ENCODE measurements around the gene DNAJC16.
A peak's percentile ranks its signal among the peaks of the same experiment; 100 is the strongest.

The DNAJC16 gene

GRCh38 chr1:15609631-15610030 is 83.0 kb downstream of the DNAJC16 start:
- no peak overlapping the region for H3K4me3 ChIP-seq (ENCODE audit: low read depth, low read length)
- TF ChIP-seq CTCF (IDR thresholded peaks at IDR 0.05; ENCODE audit: low read depth, low read length): no peak
- no peak for TF ChIP-seq POLR2A (IDR thresholded peaks at IDR 0.05; ENCODE audit: extremely low read depth, insufficient read length)
- no peak for TF ChIP-seq MYC (IDR thresholded peaks at IDR 0.05; ENCODE audit: low read depth, low read length)
- TF ChIP-seq, protein P1, sequence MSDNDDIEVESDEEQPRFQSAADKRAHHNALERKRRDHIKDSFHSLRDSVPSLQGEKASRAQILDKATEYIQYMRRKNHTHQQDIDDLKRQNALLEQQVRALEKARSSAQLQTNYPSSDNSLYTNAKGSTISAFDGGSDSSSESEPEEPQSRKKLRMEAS (IDR thresholded peaks at IDR 0.05; ENCODE audit: low read depth, low read length): no peak
- DNase-seq (ENCODE audit: low read depth): no peak

DNA sequence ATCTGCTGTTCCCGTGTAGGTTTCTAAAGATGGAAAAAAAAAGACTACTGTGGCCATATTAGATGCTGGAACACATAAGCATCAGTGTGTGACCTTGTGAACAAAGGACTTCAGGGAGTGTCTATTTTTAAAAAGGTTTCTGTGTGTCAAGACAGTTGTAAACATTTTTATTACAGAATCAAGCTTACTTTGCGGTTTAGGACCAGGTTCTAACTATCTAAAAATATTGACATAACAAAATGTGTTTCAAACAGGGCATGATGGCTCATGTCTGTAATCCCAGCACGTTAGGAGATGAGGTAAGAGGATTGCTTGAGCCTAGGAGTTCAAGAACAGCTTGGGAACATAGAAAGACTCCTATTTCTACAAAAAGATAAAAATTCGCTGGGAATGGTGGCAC is 83.5 kb downstream of the DNAJC16 start:
- TF ChIP-seq MYC (IDR thresholded peaks at IDR 0.05; ENCODE audit: low read depth, low read length): no peak
- no peak for TF ChIP-seq CTCF (IDR thresholded peaks at IDR 0.05; ENCODE audit: low read depth, low read length)
- TF ChIP-seq, protein P1 (IDR thresholded peaks at IDR 0.05; ENCODE audit: low read depth, low read length): no peak
- TF ChIP-seq POLR2A (IDR thresholded peaks at IDR 0.05; ENCODE audit: extremely low read depth, insufficient read length): no peak
- no peak overlapping the region for H3K4me3 ChIP-seq (ENCODE audit: low read depth, low read length)
- no peak for DNase-seq (ENCODE audit: low read depth)

DNA sequence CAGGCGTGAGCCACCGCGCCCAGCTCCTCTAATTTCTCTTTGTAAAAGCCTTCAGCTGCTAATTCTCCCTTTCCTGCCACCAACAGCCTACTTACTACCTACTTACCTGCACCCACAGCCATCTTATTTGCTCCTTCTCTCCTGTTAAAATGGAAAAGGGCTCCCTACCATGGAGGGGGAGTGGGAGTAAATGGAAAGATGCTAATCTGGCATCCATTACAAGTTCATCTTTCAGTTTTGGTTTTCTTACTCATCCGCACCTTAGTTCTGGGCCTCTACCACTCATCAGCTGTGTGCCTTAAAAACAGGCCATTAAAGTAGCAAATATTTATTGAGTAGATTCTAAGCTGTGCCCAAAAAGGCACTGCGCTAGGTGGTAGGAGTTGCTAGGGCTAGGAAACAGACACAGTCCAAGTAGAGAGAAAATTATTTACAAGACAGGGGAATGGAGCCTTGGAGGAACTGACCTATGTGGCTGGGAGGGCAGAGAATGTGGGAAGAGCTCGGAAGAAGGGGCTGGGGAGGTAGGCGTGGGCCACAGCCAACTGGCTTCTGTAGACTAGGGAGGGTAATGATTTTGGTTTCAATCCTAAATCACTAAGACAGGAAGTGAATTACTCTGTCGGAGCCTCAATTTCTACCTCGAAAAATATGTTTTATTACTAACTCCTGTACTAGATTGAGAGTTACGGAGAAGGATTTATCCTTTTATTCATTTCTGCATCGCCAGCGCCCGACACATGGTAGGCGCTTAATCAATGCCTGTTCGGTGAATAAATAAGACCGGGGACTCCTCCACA is 89.9 kb downstream of the DNAJC16 start:
- peak overlapping the region; percentile 61 for H3K4me3 ChIP-seq (ENCODE audit: low read depth, low read length)
- TF ChIP-seq CTCF (IDR thresholded peaks at IDR 0.05; ENCODE audit: low read depth, low read length) (no peak), MYC (IDR thresholded peaks at IDR 0.05; ENCODE audit: low read depth, low read length) (no peak), POLR2A (IDR thresholded peaks at IDR 0.05; ENCODE audit: extremely low read depth, insufficient read length) (no peak)
- TF ChIP-seq, protein P1 (IDR thresholded peaks at IDR 0.05; ENCODE audit: low read depth, low read length): no peak
- no peak for DNase-seq (ENCODE audit: low read depth)

GRCh38 chr1:15617173-15618076 is 90.8 kb downstream of the DNAJC16 start, which contains the start of gene DDI2:
Gene DDI2 (plus strand): TSS chr1:15617458. CDS start chr1:15617671, 213 bp downstream.
- peak; percentile 96 for DNase-seq (ENCODE audit: low read depth)
- TF ChIP-seq, protein P1 (IDR thresholded peaks at IDR 0.05; ENCODE audit: low read depth, low read length): peak; percentile 64
- TF ChIP-seq CTCF (IDR thresholded peaks at IDR 0.05; ENCODE audit: low read depth, low read length) (no peak), MYC (IDR thresholded peaks at IDR 0.05; ENCODE audit: low read depth, low read length) (peak; percentile 83), POLR2A (IDR thresholded peaks at IDR 0.05; ENCODE audit: extremely low read depth, insufficient read length) (peak; percentile 76)

DNA sequence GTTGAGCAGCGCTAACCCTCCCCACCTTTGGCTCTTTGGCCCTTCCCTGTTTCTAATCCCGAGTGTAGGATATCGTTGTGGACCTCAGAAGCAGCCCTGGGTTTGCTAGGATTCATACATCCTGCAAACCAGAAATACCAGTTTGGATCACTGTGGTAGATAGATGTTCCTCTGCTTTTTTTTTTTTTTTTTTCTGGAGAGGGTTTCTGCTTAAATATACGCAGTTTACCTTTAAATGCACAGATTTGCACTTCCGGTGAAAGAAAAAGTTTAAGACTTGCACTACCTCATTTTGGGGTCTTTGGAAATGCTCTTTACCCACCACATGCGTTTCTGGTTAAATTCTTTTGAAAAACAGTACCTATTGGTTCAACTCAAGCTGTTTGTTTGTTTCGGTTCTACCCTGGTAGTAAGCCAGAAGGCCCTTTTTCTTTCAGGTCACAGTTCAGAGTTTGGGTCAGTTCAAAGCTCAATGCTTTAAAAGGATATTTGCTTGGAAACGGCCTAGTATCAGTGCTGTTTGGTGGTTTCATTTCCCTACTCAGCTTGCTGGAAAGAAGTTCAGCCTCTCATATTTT is 91.5 kb downstream of the DNAJC16 start:
- TF ChIP-seq POLR2A (IDR thresholded peaks at IDR 0.05; ENCODE audit: extremely low read depth, insufficient read length): no peak
- TF ChIP-seq MYC (IDR thresholded peaks at IDR 0.05; ENCODE audit: low read depth, low read length): 0 out of 2 replicates have a peak, but pooled peaks have one; percentile 25
- peak overlapping the region; percentile 75 for H3K4me3 ChIP-seq (ENCODE audit: low read depth, low read length)
- peak; percentile 31 for DNase-seq (ENCODE audit: low read depth)

More at GRCh38 chr1:15617173-15618076, 90.8 kb downstream of the DNAJC16 start, which contains the start of gene DDI2:
- H3K4me3 ChIP-seq (ENCODE audit: low read depth, low read length): peak within 1 kb of the TSS; percentile 75

All from NB4 (cell line).